GM19193 (cell line): ENCODE measurements around the gene RGL3.

Experiments
- POLR2A ChIP-seq: IDR thresholded peaks from 4 replicates; pipeline ENCODE4 v1.6.1; 2011; ENCODE audit not compliant: insufficient read depth, insufficient read length; ENCODE audit errors: extremely low read depth

Gene RGL3

DNA sequence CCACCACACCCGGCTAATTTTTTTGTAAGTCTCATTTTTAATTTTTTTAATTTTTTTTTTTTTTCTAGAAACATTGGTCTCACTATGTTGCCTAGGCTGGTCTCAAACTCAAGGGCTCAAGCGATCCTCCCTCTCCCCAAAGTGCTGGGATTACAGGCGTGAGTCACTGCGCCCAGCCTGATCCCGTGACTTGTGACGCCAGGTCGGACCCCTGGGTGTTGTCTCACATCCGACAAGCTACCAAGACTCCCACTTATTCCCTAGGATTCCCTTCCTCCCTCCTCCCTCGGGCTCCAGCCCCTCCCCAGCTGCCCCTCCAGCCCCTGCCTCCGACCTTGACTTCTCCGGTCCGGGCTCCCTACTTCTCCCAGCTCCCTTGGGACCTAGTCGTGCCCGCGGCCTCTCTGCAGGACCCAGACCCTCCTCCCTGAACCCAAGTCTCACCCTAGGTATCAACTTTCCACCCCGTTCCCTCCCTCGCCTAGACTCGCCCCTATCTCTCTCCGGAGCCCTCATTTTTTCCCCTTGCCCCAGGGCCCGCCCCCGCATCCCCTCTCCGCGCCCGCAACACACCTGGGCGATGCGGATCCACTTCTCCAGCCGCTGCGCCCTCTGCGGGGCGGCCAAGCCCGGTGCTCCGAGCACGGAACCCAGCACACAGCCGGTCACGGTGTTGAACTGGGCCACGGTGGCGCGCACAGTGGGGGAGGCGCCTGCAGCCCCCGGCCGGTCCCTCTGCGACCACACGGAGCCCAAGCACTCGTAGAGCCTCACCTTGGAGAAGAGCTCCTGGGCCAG, 13.1 kb downstream of the RGL3 start:
- no peak for TF ChIP-seq POLR2A

DNA sequence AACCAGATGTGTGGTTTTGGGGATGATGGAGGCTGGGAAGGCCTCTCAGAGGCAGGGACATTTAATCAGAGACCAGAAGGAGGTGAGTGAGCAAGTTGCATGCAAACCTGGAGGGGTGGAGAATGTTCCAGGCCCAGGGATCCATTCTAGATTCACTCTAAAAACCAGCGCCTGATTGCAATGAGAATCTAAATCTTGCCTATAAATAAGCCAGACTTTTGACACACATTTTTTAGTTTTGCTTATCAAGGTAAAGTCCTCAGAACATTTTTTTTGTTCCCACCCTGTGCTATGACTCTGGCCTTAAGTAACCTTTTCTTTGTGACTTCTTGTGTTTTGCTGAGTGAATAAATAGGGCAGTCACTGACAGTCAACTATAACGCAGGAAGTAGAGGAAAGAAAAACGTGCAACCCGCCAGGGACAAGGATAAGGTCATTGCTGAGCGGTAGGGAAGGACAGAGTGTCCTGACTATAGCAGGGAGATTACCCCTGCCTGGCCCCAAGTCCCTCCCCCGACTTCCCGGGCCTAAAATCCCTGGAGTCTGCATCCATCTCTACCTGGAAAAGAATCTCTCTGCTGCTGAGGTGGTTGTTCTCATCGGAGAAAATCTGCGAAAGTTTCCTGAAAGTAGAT, 14.4 kb downstream of the RGL3 start:
- TF ChIP-seq POLR2A: no peak

GRCh38 chr19:11401808-11402543, 17.1 kb downstream of the RGL3 start:
- no peak for TF ChIP-seq POLR2A

GRCh38 chr19:11400798-11401197, 18.3 kb downstream of the RGL3 start:
- TF ChIP-seq POLR2A: no peak

GRCh38 chr19:11399667-11400066, 19.4 kb downstream of the RGL3 start:
- no peak for TF ChIP-seq POLR2A

- TF ChIP-seq POLR2A: no peak
These were observed 22.0 kb downstream of the RGL3 start for GRCh38 chr19:11397089-11397610.

GRCh38 chr19:11390933-11391680, 28.0 kb downstream of the RGL3 start:
- TF ChIP-seq POLR2A: no peak

- no peak for TF ChIP-seq POLR2A
These were observed 28.8 kb downstream of the RGL3 start for GRCh38 chr19:11390359-11390758.

DNA sequence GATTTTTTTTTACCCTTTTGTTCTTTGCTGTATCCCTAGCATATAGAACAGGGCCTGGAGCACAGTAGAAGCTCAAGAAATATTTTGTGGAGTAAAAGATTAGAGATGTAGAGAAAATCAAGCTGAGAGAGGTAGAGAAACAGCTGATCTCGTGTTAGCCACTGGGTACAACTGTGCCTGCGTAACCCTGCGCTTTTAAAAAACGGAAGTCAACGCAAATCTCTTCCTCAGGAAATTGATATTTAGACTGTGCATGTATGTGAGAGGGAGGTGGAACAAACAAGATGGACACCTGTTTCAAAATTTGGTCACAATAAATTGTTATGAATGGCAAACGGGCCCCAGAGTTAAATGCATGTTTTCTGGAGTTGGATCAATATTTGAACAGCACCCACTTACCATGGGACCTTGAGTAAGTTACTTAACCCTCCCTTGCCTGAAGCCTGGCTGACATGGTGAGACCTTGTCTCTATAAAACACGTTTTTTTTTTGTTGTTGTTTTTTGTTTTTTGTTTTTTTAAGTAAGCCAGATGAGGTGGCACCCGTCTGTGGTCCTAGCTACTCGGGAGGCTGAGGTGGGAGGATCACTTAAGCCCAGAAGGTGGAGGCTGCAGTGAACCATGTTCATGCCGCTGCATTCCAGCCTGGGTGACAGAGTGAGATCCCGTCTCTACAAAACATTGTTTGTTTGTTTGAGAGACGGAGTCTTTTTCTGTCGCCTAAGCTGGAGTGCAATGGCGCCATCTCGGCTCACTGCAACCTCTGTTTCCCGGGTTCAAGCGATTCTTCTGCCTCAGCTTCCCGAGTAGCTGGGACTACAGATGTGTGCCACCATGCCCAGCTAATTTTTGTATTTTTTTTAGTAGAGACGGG, 31.7 kb downstream of the RGL3 start:
- no peak for TF ChIP-seq POLR2A

GRCh38 chr19:11384778-11385129, 34.4 kb downstream of the RGL3 start:
- no peak for TF ChIP-seq POLR2A

DNA sequence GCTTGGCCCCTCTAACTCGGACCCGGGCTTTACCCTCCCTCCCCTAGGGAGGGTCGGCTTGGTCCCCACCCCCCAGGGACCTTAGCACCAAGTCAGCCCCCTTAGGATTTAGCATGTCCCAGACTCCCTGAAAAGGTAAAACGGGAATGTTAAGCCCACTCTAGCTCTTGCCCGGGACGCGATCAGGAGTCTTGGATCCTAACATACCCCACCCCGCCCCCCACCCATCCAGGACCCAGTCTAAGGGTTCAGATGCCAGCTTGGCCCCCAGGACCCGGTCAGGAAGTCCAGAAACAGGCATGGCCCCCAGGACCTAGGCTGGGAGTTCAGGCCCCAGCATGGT, 35.4 kb downstream of the RGL3 start:
- no peak for TF ChIP-seq POLR2A

GRCh38 chr19:11382898-11383705, 36.0 kb downstream of the RGL3 start:
- no peak for TF ChIP-seq POLR2A
